Muscle layer of colon (tissue), 2 donors: ENCODE data around the gene FOXK1.
"Not testable (repeated sequence)": the region's sequence is repeated elsewhere in the genome, so short reads cannot be mapped to it uniquely, and the experiment has no call there.

Source experiments
- H3K27ac ChIP-seq: one replicate; pipeline ENCODE4 v1.7.0; 2013; ENCODE audit warnings: low read depth, mild to moderate bottlenecking, low read length, moderate library complexity
- H3K27me3 ChIP-seq, 2 donors: one replicate each; pipeline ENCODE4 v1.7.0; 2013; ENCODE audit warnings: low read length in 2 of 2, mild to moderate bottlenecking in 2 of 2; ENCODE audit not compliant: insufficient read depth in 2 of 2, control insufficient read depth in 1 of 2
- H3K36me3 ChIP-seq: one replicate; pipeline ENCODE4 v1.7.0; 2013; ENCODE audit warnings: mild to moderate bottlenecking, low read length; ENCODE audit not compliant: insufficient read depth
- H3K4me1 ChIP-seq: one replicate; pipeline ENCODE4 v1.7.0; 2013; ENCODE audit warnings: mild to moderate bottlenecking, low read length; ENCODE audit not compliant: insufficient read depth
- H3K4me3 ChIP-seq, 2 donors: one replicate each; pipeline ENCODE4 v1.7.0; 2013; ENCODE audit warnings: low read length in 2 of 2, low read depth in 1 of 2, mild to moderate bottlenecking in 1 of 2, moderate library complexity in 1 of 2
- H3K9ac ChIP-seq: one replicate; pipeline ENCODE4 v1.7.0; 2013; ENCODE audit warnings: low read length
- H3K9me3 ChIP-seq: one replicate; pipeline ENCODE4 v1.7.0; 2013; ENCODE audit warnings: mild to moderate bottlenecking, low read length
- donor health status: abdominal sarcoma.
- donor health status: Adenocarcinoma of cecum.

Gene FOXK1

GRCh38 chr7:4793385-4793993 is 111.4 kb downstream of the FOXK1 start:
- not testable (repeated sequence) for H3K4me3 ChIP-seq, H3K9me3 ChIP-seq, H3K27me3 ChIP-seq, H3K27ac ChIP-seq, H3K9ac ChIP-seq, H3K4me1 ChIP-seq
- peaks cover 22% of the 10 kb centered on the region for H3K36me3 ChIP-seq

- H3K4me1 ChIP-seq, H3K9me3 ChIP-seq, H3K9ac ChIP-seq, H3K27me3 ChIP-seq, H3K4me3 ChIP-seq, H3K27ac ChIP-seq: not testable (repeated sequence)
- H3K36me3 ChIP-seq = peaks cover 18% of the 10 kb centered on the region
These were observed 112.1 kb downstream of the FOXK1 start for GRCh38 chr7:4794171-4794570.

GRCh38 chr7:4794591-4795350 is 112.7 kb downstream of the FOXK1 start:
- no peak overlapping the region for H3K27ac ChIP-seq
- no peaks in the 10 kb centered on the region for H3K9me3 ChIP-seq

GRCh38 chr7:4796453-4796852 is 114.4 kb downstream of the FOXK1 start:
- Histone ChIP-seq H3K4me3 (no peak overlapping the region), H3K27me3 (no peaks in the 10 kb centered on the region), H3K9me3 (no peaks in the 10 kb centered on the region), H3K27ac (no peak overlapping the region), H3K36me3 (peaks cover 3% of the 10 kb centered on the region), H3K9ac (no peak overlapping the region), H3K4me1 (no peaks in the 10 kb centered on the region)

More at GRCh38 chr7:4794591-4795350, 112.7 kb downstream of the FOXK1 start:
- H3K4me1 ChIP-seq = no peaks in the 10 kb centered on the region
- H3K27me3 ChIP-seq = no peaks in the 10 kb centered on the region
- peaks cover 18% of the 10 kb centered on the region for H3K36me3 ChIP-seq
- H3K9ac ChIP-seq = no peak overlapping the region
- no peak overlapping the region for H3K4me3 ChIP-seq

GRCh38 chr7:4797858-4798705 is 116.0 kb downstream of the FOXK1 start:
- H3K27me3 ChIP-seq = no peaks in the 10 kb centered on the region
- no peak overlapping the region for H3K27ac ChIP-seq
- no peaks in the 10 kb centered on the region for H3K4me1 ChIP-seq
- H3K4me3 ChIP-seq = no peak overlapping the region
- H3K9me3 ChIP-seq = no peaks in the 10 kb centered on the region
- no peaks in the 10 kb centered on the region for H3K36me3 ChIP-seq
- no peak overlapping the region for H3K9ac ChIP-seq

GRCh38 chr7:4798706-4799235 is 116.7 kb downstream of the FOXK1 start:
- Histone ChIP-seq H3K4me1 (no peaks in the 10 kb centered on the region), H3K27ac (no peak overlapping the region), H3K9me3 (no peaks in the 10 kb centered on the region), H3K27me3 (no peaks in the 10 kb centered on the region), H3K9ac (no peak overlapping the region), H3K4me3 (no peak overlapping the region), H3K36me3 (no peaks in the 10 kb centered on the region)

GRCh38 chr7:4799508-4800268 is 117.6 kb downstream of the FOXK1 start:
- Histone ChIP-seq H3K9ac (no peak overlapping the region), H3K27me3 (no peaks in the 10 kb centered on the region), H3K27ac (no peak overlapping the region), H3K36me3 (no peaks in the 10 kb centered on the region), H3K4me3 (no peak overlapping the region), H3K4me1 (no peaks in the 10 kb centered on the region), H3K9me3 (no peaks in the 10 kb centered on the region)

GRCh38 chr7:4800487-4800886 is 118.4 kb downstream of the FOXK1 start:
- Histone ChIP-seq H3K36me3 (no peaks in the 10 kb centered on the region), H3K27ac (no peak overlapping the region), H3K27me3 (peaks cover 0 to under 1% of the 10 kb centered on the region in 2 donors), H3K4me3 (no peak overlapping the region), H3K9ac (no peak overlapping the region), H3K9me3 (no peaks in the 10 kb centered on the region), H3K4me1 (no peaks in the 10 kb centered on the region)

- Histone ChIP-seq H3K4me3 (no peak overlapping the region), H3K27ac (no peak overlapping the region), H3K9ac (no peak overlapping the region), H3K4me1 (no peaks in the 10 kb centered on the region), H3K27me3 (peaks cover 0 to 4% of the 10 kb centered on the region in 2 donors), H3K9me3 (no peaks in the 10 kb centered on the region), H3K36me3 (no peaks in the 10 kb centered on the region)
These were observed 119.1 kb downstream of the FOXK1 start for GRCh38 chr7:4800926-4801838.

- H3K9me3 ChIP-seq = no peaks in the 10 kb centered on the region
- H3K27ac ChIP-seq = no peak overlapping the region
- H3K9ac ChIP-seq = no peak overlapping the region
- no peaks in the 10 kb centered on the region for H3K4me1 ChIP-seq
- no peaks in the 10 kb centered on the region for H3K36me3 ChIP-seq
- H3K4me3 ChIP-seq = no peak overlapping the region
- H3K27me3 ChIP-seq = peaks cover 0 to 4% of the 10 kb centered on the region in 2 donors
These were observed 119.7 kb downstream of the FOXK1 start for GRCh38 chr7:4801839-4802231.
